Kidney (tissue), 14 donors: ENCODE data around the gene AK5. TPM values are rescaled to one million over a fixed set of nuclear protein-coding genes. Genes with fewer than 3 reads are reported as not detected.
A peak's percentile ranks its signal among the peaks of the same experiment; 100 is the strongest.

ENCODE experiments used
- DNase-seq, 5 donors: peaks; one replicate each; pipeline ENCODE4 v3.0.0-alpha.2; 2013 to 2020
- FAIRE-seq: peaks from 2 replicates; lab custom pipeline; 2012; peaks lifted over from hg19 to GRCh38; lab: Jason Lieb, UNC
- H3K27ac ChIP-seq, 2 donors: one replicate each; pipeline ENCODE4 v1.7.0; 2013; ENCODE audit warnings: low read depth in 2 of 2, low read length in 2 of 2, inconsistent platforms in 1 of 2
- H3K27me3 ChIP-seq: one replicate; pipeline ENCODE4 v1.7.1; 2013; ENCODE audit warnings: low read length, inconsistent platforms; ENCODE audit not compliant: control insufficient read depth, insufficient read depth
- H3K36me3 ChIP-seq, 3 donors: one replicate each; pipeline versions ENCODE4 v1.7.0 to v1.7.1; 2013; ENCODE audit warnings: low read length in 3 of 3, control low read depth in 1 of 3, inconsistent platforms in 1 of 3; ENCODE audit not compliant: insufficient read depth in 3 of 3, control insufficient read depth in 2 of 3
- H3K4me1 ChIP-seq, 3 donors: one replicate each; pipeline versions ENCODE4 v1.7.0 to v1.7.1; 2013; ENCODE audit warnings: low read length in 3 of 3, inconsistent platforms in 1 of 3, low read depth in 1 of 3; ENCODE audit not compliant: control insufficient read depth in 2 of 3, insufficient read depth in 2 of 3
- H3K4me3 ChIP-seq, 3 donors: one replicate each; pipeline versions ENCODE4 v1.7.0 to v1.8.1; 2013; ENCODE audit warnings: low read length in 3 of 3, control low read depth in 1 of 3, inconsistent platforms in 1 of 3
- H3K9ac ChIP-seq, 3 donors: one replicate each; pipeline versions ENCODE4 v1.7.0 to v1.7.1; 2013; ENCODE audit warnings: low read length in 3 of 3, control low read depth in 1 of 3, inconsistent platforms in 1 of 3
- H3K9me3 ChIP-seq, 3 donors: one replicate each; pipeline versions ENCODE4 v1.7.0 to v1.7.1; 2013; ENCODE audit warnings: low read length in 3 of 3, control low read depth in 1 of 3, inconsistent platforms in 1 of 3; ENCODE audit not compliant: control insufficient read depth in 2 of 3, insufficient read depth in 1 of 3
- CTCF ChIP-seq: IDR thresholded peaks from 3 replicates; pipeline ENCODE4 v1.5.1; 2012; ENCODE audit warnings: mild to moderate bottlenecking, moderate library complexity, borderline replicate concordance; ENCODE audit not compliant: insufficient read depth; ENCODE audit errors: extremely low read depth
- intact Hi-C: fragments of 100-400 bp; cut with DNase I; formaldehyde crosslinking; loops from one replicate; pipeline ENCODE4 v1.11.1; 2022
- polyA plus RNA-seq: library from polyadenylated mRNA; stranded (reverse); fragments of 350-450 nt; fragmentation: Illumina TruSeq; extraction: RNeasy Lipid Tissue Mini Kit (QIAGEN cat#74804); gene quantifications from one replicate; pipeline ENCODE4 v1.2.3, GENCODE V29; 2014; ENCODE audit warnings: low read depth, low replicate concordance; ENCODE audit not compliant: insufficient read depth
- total RNA-seq: library from RNA; stranded (reverse); fragmentation: NEBNext Ultra II Directional; extraction: Animal tissue kit (Norgen Biotek cat#: 25700); gene quantifications from one replicate; pipeline ENCODE4 v1.2.1, GENCODE V29; 2021
- donor health status: control.
- donor health status: control.
- donor health status: control.
- donor health status: control.
- donor health status: control.
- donor health status: DM: yes; HTN: yes; CAD: no.
- donor health status: Normal renal cell carcinoma (clear cell type).

Gene AK5
- total and polyA plus RNA-seq, 2 donors from 2014 or later: 1.7 to 2.5 TPM

- no peaks in the 10 kb centered on the region for H3K4me1 ChIP-seq
- DNase-seq: no peak
- H3K9ac ChIP-seq: no peak overlapping the region
- H3K4me3 ChIP-seq: no peak overlapping the region
- no peaks in the 10 kb centered on the region for H3K9me3 ChIP-seq
- intact Hi-C loops: no loop called here
- FAIRE-seq: no peak
- H3K27ac ChIP-seq: no peak overlapping the region
- no peak for TF ChIP-seq CTCF
- H3K27me3 ChIP-seq: no peaks in the 10 kb centered on the region
- H3K36me3 ChIP-seq: peaks cover 0 to 3% (median 0%) of the 10 kb centered on the region in 3 donors
Observed at GRCh38 chr1:77557053-77557452, 275.2 kb downstream of the AK5 start.

GRCh38 chr1:77558591-77559164 lies 276.9 kb downstream of the AK5 start:
- Histone ChIP-seq H3K4me1 (peaks cover 0 to 7% (median 3%) of the 10 kb centered on the region in 3 donors), H3K4me3 (no peak overlapping the region), H3K27me3 (no peaks in the 10 kb centered on the region), H3K9me3 (no peaks in the 10 kb centered on the region), H3K27ac (no peak overlapping the region), H3K36me3 (peaks cover 0 to 3% (median 0%) of the 10 kb centered on the region in 3 donors), H3K9ac (no peak overlapping the region)
- intact Hi-C loops: no loop called here
- no peak for TF ChIP-seq CTCF
- DNase-seq: peak in 1 of 5 donors; percentile 29
- no peak for FAIRE-seq

GRCh38 chr1:77560741-77561140 lies 278.9 kb downstream of the AK5 start:
- intact Hi-C loops: no loop called here

More at GRCh38 chr1:77560741-77561140, 278.9 kb downstream of the AK5 start:
- Histone ChIP-seq H3K9ac (no peak overlapping the region), H3K27me3 (no peaks in the 10 kb centered on the region), H3K9me3 (no peaks in the 10 kb centered on the region), H3K4me3 (no peak overlapping the region), H3K36me3 (peaks cover 0 to 13% (median 5%) of the 10 kb centered on the region in 3 donors), H3K4me1 (peaks cover 0 to 7% (median 3%) of the 10 kb centered on the region in 3 donors), H3K27ac (no peak overlapping the region)
- DNase-seq: no peak
- TF ChIP-seq CTCF: no peak
- no peak for FAIRE-seq
